Neural cell (in vitro differentiated cells): ENCODE measurements around the gene DNASE2. TPM values are rescaled to one million over a fixed set of nuclear protein-coding genes. Genes with fewer than 3 reads are reported as not detected.
"Not testable (repeated sequence)": the region's sequence is repeated elsewhere in the genome, so short reads cannot be mapped to it uniquely, and the experiment has no call there.

Source experiments
- H2AFZ ChIP-seq: fragments of 200-600, 300-800 bp; sonication (generic), shearing (Covaris generic); 2 replicates; pipeline ENCODE4 v1.6.0; 2014; ENCODE audit warnings: low read depth, mild to moderate bottlenecking, antibody characterized with exemption, low read length, moderate library complexity
- H3F3A ChIP-seq: fragments of 200-600 bp; shearing (Covaris generic); 2 replicates; pipeline ENCODE4 v1.6.1; 2016; ENCODE audit warnings: mild to moderate bottlenecking, moderate library complexity, mixed read lengths, antibody characterized with exemption, low read length; ENCODE audit not compliant: insufficient read depth, poor library complexity, severe bottlenecking
- H3K27ac ChIP-seq: fragments of 200-600, 300-800 bp; sonication (generic), shearing (Covaris generic); 2 replicates; pipeline ENCODE4 v1.5.1; 2014; ENCODE audit warnings: mild to moderate bottlenecking, low read length, moderate library complexity
- H3K27me3 ChIP-seq: fragments of 300-800, 200-600 bp; sonication (generic), shearing (Covaris generic); 2 replicates; pipeline ENCODE4 v1.6.0; 2014; ENCODE audit warnings: mild to moderate bottlenecking, low read depth, low read length, moderate library complexity; ENCODE audit not compliant: insufficient read depth
- H3K36me3 ChIP-seq: fragments of 300-800, 200-600 bp; sonication (generic), shearing (Covaris generic); 2 replicates; pipeline ENCODE4 v1.5.1; 2014; ENCODE audit warnings: mild to moderate bottlenecking, antibody characterized with exemption, low read length, moderate library complexity; ENCODE audit not compliant: insufficient read depth
- H3K4me2 ChIP-seq: fragments of 300-800, 200-600 bp; sonication (generic), shearing (Covaris generic); 2 replicates; pipeline ENCODE4 v1.6.0; 2014; ENCODE audit warnings: mild to moderate bottlenecking, low read length
- H3K4me3 ChIP-seq: fragments of 300-800, 200-600 bp; sonication (generic), shearing (Covaris generic); 2 replicates; pipeline ENCODE4 v1.5.1; 2014; ENCODE audit warnings: mild to moderate bottlenecking, low read length, moderate library complexity
- H3K79me2 ChIP-seq: fragments of 200-600 bp; shearing (Covaris generic); replicated peaks from 2 replicates; pipeline ENCODE4 v1.6.0; 2014; ENCODE audit warnings: mild to moderate bottlenecking, low read length, moderate library complexity; ENCODE audit not compliant: insufficient read depth
- H3K9ac ChIP-seq: fragments of 300-800, 200-600 bp; sonication (generic), shearing (Covaris generic); 2 replicates; pipeline ENCODE4 v1.6.1; 2016; ENCODE audit warnings: mild to moderate bottlenecking, low read length, mixed read lengths
- H3K9me2 ChIP-seq: fragments of 200-600 bp; shearing (Covaris generic); 2 replicates; pipeline ENCODE4 v1.6.1; 2016; ENCODE audit warnings: mild to moderate bottlenecking, low read length, mixed read lengths; ENCODE audit not compliant: insufficient read depth
- H3K9me3 ChIP-seq: fragments of 200-600, 300-800 bp; sonication (generic), shearing (Covaris generic); 2 replicates; pipeline ENCODE4 v1.6.1; 2016; ENCODE audit warnings: mild to moderate bottlenecking, mixed run types, low read length, moderate library complexity, mixed read lengths
- H4K20me1 ChIP-seq: fragments of 200-600 bp; shearing (Covaris generic); 2 replicates; pipeline ENCODE4 v1.6.1; 2016; ENCODE audit warnings: mild to moderate bottlenecking, mixed run types; ENCODE audit not compliant: insufficient read depth
- CTCF ChIP-seq: fragments of 450-650 bp; IDR thresholded peaks from 2 replicates; pipeline ENCODE4 v1.5.1; 2014; ENCODE audit warnings: antibody characterized with exemption, mild to moderate bottlenecking, moderate library complexity; ENCODE audit not compliant: poor library complexity, severe bottlenecking
- EP300 ChIP-seq: fragments of 450-650 bp; conservative IDR thresholded peaks from 2 replicates; pipeline ENCODE4 v1.6.1; 2014; ENCODE audit warnings: antibody characterized with exemption, mild to moderate bottlenecking, moderate library complexity; ENCODE audit not compliant: poor library complexity, severe bottlenecking
- EZH2 ChIP-seq: fragments of 200-600, 300-800 bp; shearing (Covaris generic), sonication (generic); IDR thresholded peaks from 2 replicates; pipeline ENCODE4 v1.6.1; 2014; ENCODE audit warnings: antibody characterized with exemption, low read length, borderline replicate concordance, mild to moderate bottlenecking; ENCODE audit not compliant: insufficient read depth, poor library complexity, severe bottlenecking
- MXI1 ChIP-seq: fragments of 450-650 bp; conservative IDR thresholded peaks from 2 replicates; pipeline ENCODE4 v1.6.1; 2014; ENCODE audit warnings: antibody characterized with exemption, mild to moderate bottlenecking; ENCODE audit not compliant: poor library complexity, severe bottlenecking
- POLR2AphosphoS5 ChIP-seq: IDR thresholded peaks from 2 replicates; pipeline ENCODE4 v1.6.1; 2012
- RAD21 ChIP-seq: fragments of 450-650 bp; conservative IDR thresholded peaks from 2 replicates; pipeline ENCODE4 v1.6.1; 2014; ENCODE audit warnings: antibody characterized with exemption, mild to moderate bottlenecking, moderate library complexity
- SMC3 ChIP-seq: fragments of 450-650 bp; conservative IDR thresholded peaks from 2 replicates; pipeline ENCODE4 v1.6.1; 2014; ENCODE audit warnings: antibody characterized with exemption, mild to moderate bottlenecking, moderate library complexity; ENCODE audit not compliant: poor library complexity
- TAF1 ChIP-seq: IDR thresholded peaks from 2 replicates; pipeline ENCODE4 v1.6.1; 2012; ENCODE audit warnings: low read depth
- polyA plus RNA-seq: library from polyadenylated mRNA; depleted of rRNA; stranded (reverse); fragments of >200 nt; gene quantifications from 2 replicates; pipeline ENCODE4 v1.2.3, GENCODE V29; 2014
- TF ChIP-seq, protein P1 (sequence below): IDR thresholded peaks from 2 replicates; pipeline ENCODE4 v1.6.1; 2012; ENCODE audit warnings: borderline replicate concordance

The DNASE2 gene
- polyA plus RNA-seq, 1 donor from 2014 or later: 0.59 TPM

DNA sequence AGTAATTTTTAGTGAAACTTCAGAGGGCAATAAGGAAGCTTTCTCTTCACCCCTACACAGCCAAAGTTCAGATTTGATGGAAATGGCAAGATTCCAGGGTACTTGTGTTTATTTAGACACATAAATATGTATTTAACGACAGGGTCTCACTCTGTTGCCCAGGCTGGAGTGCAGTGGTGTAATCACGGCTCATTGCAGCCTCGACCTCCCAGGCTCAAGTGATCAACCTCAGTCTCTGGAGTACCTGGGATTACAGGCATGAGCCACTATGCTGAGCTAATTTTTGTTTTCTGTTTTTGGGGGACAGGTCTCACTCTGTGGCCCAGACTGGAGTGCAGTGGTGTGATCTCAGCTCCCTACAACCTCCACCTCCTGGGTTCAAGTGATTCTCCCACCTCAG is 39.8 kb upstream of the DNASE2 start:
- TF ChIP-seq MXI1 (no peak), TAF1 (no peak), EZH2 (no peak), POLR2AphosphoS5 (no peak), RAD21 (no peak), EP300 (no peak), SMC3 (no peak), CTCF (no peak)
- TF ChIP-seq, protein P1, sequence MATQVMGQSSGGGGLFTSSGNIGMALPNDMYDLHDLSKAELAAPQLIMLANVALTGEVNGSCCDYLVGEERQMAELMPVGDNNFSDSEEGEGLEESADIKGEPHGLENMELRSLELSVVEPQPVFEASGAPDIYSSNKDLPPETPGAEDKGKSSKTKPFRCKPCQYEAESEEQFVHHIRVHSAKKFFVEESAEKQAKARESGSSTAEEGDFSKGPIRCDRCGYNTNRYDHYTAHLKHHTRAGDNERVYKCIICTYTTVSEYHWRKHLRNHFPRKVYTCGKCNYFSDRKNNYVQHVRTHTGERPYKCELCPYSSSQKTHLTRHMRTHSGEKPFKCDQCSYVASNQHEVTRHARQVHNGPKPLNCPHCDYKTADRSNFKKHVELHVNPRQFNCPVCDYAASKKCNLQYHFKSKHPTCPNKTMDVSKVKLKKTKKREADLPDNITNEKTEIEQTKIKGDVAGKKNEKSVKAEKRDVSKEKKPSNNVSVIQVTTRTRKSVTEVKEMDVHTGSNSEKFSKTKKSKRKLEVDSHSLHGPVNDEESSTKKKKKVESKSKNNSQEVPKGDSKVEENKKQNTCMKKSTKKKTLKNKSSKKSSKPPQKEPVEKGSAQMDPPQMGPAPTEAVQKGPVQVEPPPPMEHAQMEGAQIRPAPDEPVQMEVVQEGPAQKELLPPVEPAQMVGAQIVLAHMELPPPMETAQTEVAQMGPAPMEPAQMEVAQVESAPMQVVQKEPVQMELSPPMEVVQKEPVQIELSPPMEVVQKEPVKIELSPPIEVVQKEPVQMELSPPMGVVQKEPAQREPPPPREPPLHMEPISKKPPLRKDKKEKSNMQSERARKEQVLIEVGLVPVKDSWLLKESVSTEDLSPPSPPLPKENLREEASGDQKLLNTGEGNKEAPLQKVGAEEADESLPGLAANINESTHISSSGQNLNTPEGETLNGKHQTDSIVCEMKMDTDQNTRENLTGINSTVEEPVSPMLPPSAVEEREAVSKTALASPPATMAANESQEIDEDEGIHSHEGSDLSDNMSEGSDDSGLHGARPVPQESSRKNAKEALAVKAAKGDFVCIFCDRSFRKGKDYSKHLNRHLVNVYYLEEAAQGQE: no peak

DNA sequence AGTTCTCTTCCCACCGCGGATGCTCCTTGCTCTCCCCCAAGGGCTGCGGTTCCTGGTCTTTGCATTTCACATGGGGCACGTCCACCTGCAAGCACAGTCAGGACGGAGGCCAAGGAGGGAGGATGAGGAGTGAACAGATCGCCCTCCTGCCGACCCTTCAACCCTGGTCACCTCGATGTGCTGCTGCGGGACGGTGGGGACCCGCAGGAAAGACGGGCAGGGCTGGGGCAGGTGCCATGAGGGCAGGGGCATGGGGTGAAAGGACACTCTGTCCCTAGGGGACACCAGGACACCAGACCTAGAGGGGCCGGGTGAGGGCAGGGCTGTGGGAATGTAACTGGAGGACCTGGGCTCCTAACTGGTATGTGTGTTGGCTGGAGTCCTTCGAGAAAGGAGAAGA is 37.0 kb upstream of the DNASE2 start:
- Histone ChIP-seq H3K9me2 (no peaks in the 10 kb centered on the region), H3K27ac (no peak overlapping the region), H3K4me2 (no peak overlapping the region), H3K4me3 (no peak overlapping the region), H4K20me1 (no peaks in the 10 kb centered on the region), H3K27me3 (no peaks in the 10 kb centered on the region), H3K79me2 (no peaks in the 10 kb centered on the region), H2AFZ (no peak overlapping the region), H3F3A (no peaks in the 10 kb centered on the region), H3K36me3 (no peaks in the 10 kb centered on the region), H3K9me3 (no peaks in the 10 kb centered on the region), H3K9ac (no peak overlapping the region)
- no peak for TF ChIP-seq TAF1
- TF ChIP-seq RAD21: no peak
- TF ChIP-seq, protein P1: no peak
- no peak for TF ChIP-seq CTCF
- TF ChIP-seq EP300: no peak
- TF ChIP-seq POLR2AphosphoS5: no peak
- TF ChIP-seq SMC3: no peak
- no peak for TF ChIP-seq MXI1
- no peak for TF ChIP-seq EZH2

More for the DNA sequence above, 39.8 kb upstream of the DNASE2 start:
- Histone ChIP-seq H3F3A (no peaks in the 10 kb centered on the region), H3K9ac (no peak overlapping the region), H2AFZ (no peak overlapping the region), H3K27me3 (no peaks in the 10 kb centered on the region), H3K36me3 (no peaks in the 10 kb centered on the region), H3K9me2 (no peaks in the 10 kb centered on the region), H3K4me3 (no peak overlapping the region), H3K79me2 (no peaks in the 10 kb centered on the region), H3K9me3 (no peaks in the 10 kb centered on the region), H3K27ac (no peak overlapping the region), H4K20me1 (no peaks in the 10 kb centered on the region), H3K4me2 (no peak overlapping the region)

DNA sequence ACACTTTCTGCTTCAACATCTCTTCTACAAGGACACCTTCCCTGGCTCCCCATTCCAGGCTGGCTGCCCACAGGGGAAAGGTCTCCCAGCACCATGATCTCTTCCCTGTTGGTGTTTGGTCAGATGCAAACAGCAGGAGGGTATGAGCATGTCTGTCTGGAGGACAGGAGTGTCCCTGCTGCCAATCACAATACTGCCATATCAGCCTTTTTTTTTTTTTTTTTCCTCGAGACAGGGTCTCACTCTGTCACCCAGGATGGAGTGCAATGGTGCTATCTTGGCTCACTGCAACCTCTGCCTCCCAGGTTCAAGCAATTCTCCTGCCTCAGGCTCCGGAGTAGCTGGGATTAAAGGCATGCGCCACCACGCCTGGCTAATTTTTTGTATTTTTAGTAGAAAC is 34.6 kb upstream of the DNASE2 start:
- H3K9me3 ChIP-seq, H3K9ac ChIP-seq, H3K79me2 ChIP-seq, H3F3A ChIP-seq, H4K20me1 ChIP-seq, H3K4me3 ChIP-seq, H3K27ac ChIP-seq, H2AFZ ChIP-seq, H3K27me3 ChIP-seq, H3K4me2 ChIP-seq, H3K9me2 ChIP-seq, H3K36me3 ChIP-seq: not testable (repeated sequence)
